ENCODE data around the gene MYO19. TPM values are rescaled to one million over a fixed set of nuclear protein-coding genes. Genes with fewer than 3 reads are reported as not detected.

The MYO19 gene
- total RNA-seq, 4 donors from 2014 or later: 150 to 286 (median 213) TPM

DNA sequence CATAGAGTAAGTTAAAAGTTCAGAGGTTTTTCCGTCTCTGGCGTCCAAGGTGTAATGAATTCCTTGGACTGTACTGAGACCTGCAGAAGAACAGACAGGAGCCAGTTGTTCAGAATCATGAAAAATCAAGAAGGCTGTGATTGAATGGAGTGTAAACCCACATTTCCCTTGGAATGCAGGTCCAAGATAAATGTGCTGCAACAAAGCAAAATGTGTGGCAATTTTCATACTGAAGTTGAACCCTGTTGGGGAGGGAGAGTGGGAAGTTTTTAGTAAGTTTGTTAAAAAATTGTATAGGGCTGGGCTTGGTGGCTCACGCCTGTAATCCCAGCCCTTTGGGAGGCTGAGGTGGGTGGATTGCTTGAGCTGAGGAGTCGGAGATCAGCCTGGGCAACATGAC is 31.4 kb upstream of the MYO19 start:
- TF ChIP-seq POLR2A (IDR thresholded peaks at IDR 0.05): no peak
- TF ChIP-seq, protein P1, sequence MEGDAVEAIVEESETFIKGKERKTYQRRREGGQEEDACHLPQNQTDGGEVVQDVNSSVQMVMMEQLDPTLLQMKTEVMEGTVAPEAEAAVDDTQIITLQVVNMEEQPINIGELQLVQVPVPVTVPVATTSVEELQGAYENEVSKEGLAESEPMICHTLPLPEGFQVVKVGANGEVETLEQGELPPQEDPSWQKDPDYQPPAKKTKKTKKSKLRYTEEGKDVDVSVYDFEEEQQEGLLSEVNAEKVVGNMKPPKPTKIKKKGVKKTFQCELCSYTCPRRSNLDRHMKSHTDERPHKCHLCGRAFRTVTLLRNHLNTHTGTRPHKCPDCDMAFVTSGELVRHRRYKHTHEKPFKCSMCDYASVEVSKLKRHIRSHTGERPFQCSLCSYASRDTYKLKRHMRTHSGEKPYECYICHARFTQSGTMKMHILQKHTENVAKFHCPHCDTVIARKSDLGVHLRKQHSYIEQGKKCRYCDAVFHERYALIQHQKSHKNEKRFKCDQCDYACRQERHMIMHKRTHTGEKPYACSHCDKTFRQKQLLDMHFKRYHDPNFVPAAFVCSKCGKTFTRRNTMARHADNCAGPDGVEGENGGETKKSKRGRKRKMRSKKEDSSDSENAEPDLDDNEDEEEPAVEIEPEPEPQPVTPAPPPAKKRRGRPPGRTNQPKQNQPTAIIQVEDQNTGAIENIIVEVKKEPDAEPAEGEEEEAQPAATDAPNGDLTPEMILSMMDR (IDR thresholded peaks at IDR 0.05): no peak
- H3K27ac ChIP-seq: no peak overlapping the region
- no peak overlapping the region for H3K4me3 ChIP-seq
- peaks cover 0 to 77% (median 0%) of the 10 kb centered on the region in 3 donors for H3K36me3 ChIP-seq
- H3K9me3 ChIP-seq: no peaks in the 10 kb centered on the region
- DNase-seq: no peak
- no peaks in the 10 kb centered on the region for H3K27me3 ChIP-seq
- no peaks in the 10 kb centered on the region for H3K4me1 ChIP-seq

DNA sequence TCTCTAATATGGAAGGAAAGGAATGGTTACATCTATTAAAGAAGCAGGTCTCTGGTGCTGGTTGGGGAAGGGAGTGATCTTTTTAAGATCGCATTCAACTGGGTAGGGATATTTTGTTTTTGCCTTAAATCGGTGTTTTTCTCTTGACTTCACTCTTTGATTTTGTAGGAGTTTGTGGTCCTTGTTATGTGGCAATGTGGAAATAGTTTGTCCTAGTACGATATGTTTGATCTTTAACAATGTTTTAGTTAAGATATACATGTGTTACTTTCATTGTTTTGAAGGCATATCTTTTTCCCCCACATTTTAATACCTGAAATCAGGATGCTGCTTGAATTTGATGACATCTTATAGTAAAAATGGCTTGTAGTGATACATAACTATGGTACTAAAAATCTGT is 18.8 kb upstream of the MYO19 start:
- Histone ChIP-seq H3K27me3 (no peaks in the 10 kb centered on the region), H3K27ac (no peak overlapping the region), H3K4me1 (peaks cover 0 to 38% (median 14%) of the 10 kb centered on the region in 4 donors), H3K9me3 (no peaks in the 10 kb centered on the region), H3K4me3 (no peak overlapping the region), H3K36me3 (peaks cover 0 to 41% (median 0%) of the 10 kb centered on the region in 3 donors)
- DNase-seq: no peak
- TF ChIP-seq, protein P1 (IDR thresholded peaks at IDR 0.05): no peak

DNA sequence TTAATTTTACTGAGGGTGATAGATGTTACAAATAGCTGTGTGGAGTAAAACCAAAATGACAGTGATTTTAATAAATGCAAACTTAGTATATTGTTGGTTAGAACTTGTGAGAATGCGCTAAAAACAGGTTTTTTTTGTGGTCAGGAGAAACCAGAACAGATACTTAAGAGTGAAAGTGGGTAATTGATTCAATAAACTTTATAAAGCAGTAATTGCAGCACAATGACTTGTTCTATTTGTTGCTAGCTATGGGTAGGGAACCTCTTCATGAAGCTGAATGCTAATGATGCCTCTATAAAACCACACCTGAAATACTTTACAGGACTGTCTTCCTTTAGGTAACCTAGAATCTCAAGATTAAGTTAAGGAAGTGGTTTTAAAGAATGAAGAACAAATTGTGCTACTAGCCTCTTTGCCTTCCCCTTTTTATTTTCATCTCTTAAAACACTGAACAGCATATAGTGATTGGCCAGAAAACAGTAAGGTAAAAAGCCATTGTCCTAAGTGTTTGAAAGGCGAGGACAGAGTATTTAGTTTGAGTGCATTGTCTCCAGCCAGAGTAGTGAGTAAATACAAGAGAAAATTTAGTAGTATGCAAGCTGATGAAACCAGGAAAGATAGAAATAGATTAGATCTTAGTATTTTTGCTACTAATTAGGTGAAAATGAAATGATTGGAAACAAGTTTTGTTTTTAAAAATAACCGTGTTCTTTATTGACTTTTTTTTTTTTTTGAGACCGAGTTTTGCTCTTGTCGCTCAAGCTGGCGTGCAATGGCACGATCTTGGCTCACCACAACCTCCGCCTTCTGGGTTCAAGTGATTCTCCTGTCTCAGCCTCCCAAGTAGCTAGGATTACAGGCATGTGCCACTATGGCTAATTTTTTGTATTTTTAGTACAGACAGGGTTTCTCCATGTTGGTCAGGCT is 16.1 kb upstream of the MYO19 start:
- no peak for DNase-seq
- H3K27me3 ChIP-seq: no peaks in the 10 kb centered on the region
- H3K36me3 ChIP-seq: peaks cover 0 to 13% (median 0%) of the 10 kb centered on the region in 3 donors
- TF ChIP-seq, protein P1 (IDR thresholded peaks at IDR 0.05): no peak
- TF ChIP-seq POLR2A (IDR thresholded peaks at IDR 0.05): no peak
- no peak overlapping the region for H3K4me3 ChIP-seq
- peak overlapping the region; percentile 44 to 74 (median 58) for H3K27ac ChIP-seq
- H3K9me3 ChIP-seq: no peaks in the 10 kb centered on the region
- H3K4me1 ChIP-seq: peaks cover 3 to 63% (median 25%) of the 10 kb centered on the region in 4 donors

DNA sequence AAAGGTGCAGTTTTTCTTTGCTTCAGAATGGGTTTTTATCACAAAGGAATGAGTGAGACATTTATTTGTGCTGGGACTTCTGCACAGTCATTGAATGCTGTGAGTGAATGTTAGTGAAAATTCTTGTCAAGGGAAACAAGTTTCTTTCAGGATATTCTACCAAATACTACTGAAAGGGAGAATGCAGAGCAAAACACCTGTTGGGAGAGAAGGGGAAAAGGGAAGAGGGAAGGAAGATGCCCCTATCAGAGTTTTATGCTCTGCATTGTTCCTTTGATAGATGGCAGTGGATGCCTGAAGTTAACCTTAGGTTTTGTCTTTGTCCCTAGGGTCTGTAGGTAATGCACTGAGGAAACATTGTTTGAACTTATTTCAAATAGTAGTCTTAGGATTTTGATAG is 13.1 kb upstream of the MYO19 start:
- H3K4me3 ChIP-seq: peak overlapping the region in 2 of 4 donors; percentile 12 to 91
- H3K27me3 ChIP-seq: no peaks in the 10 kb centered on the region
- no peak for DNase-seq
- H3K36me3 ChIP-seq: no peaks in the 10 kb centered on the region
- H3K27ac ChIP-seq: peak overlapping the region in 1 of 4 donors; percentile 27
- H3K4me1 ChIP-seq: peaks cover 3 to 67% (median 23%) of the 10 kb centered on the region in 4 donors
- H3K9me3 ChIP-seq: no peaks in the 10 kb centered on the region
- no peak for TF ChIP-seq POLR2A (IDR thresholded peaks at IDR 0.05)
- TF ChIP-seq, protein P1 (IDR thresholded peaks at IDR 0.05): no peak

DNA sequence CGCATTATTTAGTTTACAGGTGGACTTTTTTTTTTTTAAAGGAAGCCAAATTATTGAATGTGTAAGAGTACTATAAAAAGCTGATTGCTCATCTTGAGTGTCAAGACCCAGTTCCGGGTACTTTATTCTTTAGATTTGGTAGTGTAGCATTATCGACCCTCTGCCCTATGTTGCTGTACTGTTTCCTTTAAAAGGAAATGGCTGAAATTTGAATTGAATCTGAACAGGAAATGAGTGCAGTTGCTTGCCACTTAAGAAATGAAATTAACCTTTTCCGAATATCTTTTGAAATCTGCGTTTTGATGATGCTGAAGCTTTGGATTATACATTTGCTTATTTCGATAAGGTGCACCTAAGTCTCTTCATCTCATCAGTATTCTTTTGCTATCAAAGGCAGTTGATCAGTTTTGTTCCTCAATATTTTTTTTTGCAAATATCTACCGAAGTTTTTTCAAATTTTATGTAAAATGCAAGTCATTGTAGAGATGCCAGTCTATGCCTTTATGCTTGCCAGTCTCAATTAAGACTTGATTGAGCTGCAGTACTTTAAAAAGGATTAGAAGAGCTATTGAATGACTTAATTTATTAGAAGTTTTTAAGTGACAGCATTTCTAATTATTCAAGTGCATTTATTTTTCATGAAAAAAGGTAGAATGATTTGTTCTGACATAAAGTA is 11.9 kb upstream of the MYO19 start:
- TF ChIP-seq, protein P1 (IDR thresholded peaks at IDR 0.05): no peak
- no peak for TF ChIP-seq POLR2A (IDR thresholded peaks at IDR 0.05)
- no peaks in the 10 kb centered on the region for H3K9me3 ChIP-seq
- no peaks in the 10 kb centered on the region for H3K36me3 ChIP-seq
- no peak for DNase-seq
- no peaks in the 10 kb centered on the region for H3K27me3 ChIP-seq
- H3K4me3 ChIP-seq: peak overlapping the region; percentile 89 to 97 (median 91)
- peaks cover 3 to 62% (median 21%) of the 10 kb centered on the region in 4 donors for H3K4me1 ChIP-seq
- peak overlapping the region; percentile 99 to 100 (median 100) for H3K27ac ChIP-seq

All from Peyer's patch (tissue), 4 donors.